NCI-H2107 treated with DMSO at 0.1 percent for 48 hours (cell line): Measurements from ENCODE around the gene CABLES2.
"Not testable (repeated sequence)": the region's sequence is repeated elsewhere in the genome, so short reads cannot be mapped to it uniquely, and the experiment has no call there.

ENCODE experiments used
- DNase-seq: peaks from one replicate; lab custom pipeline; 2025; ENCODE audit not compliant: unreplicated experiment; lab: John Stamatoyannopoulos, UW

CABLES2 gene

DNA sequence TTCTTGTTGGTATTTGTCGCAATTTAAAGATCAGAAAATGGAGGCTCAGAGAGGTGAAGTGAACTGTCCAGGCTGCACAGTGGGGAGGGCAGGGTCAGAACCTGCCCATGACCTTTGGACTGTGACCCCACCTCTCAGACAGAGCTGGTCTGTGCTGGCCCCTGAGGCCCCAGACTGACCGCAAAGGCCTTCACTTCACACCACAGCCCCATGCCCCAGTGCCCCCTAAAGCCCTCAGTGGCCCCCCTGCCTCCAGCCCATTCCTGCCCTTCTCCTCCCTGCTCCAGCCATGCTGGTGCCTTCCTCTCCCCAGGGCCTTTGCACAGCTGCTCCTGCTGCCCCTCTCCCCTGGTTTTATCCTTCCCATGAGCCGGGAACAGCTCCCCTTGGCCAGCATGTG lies 29.6 kb upstream of the CABLES2 start:
- no peak for DNase-seq

- DNase-seq = no peak
These were observed 26.8 kb upstream of the CABLES2 start for GRCh38 chr20:62433658-62434497.

DNA sequence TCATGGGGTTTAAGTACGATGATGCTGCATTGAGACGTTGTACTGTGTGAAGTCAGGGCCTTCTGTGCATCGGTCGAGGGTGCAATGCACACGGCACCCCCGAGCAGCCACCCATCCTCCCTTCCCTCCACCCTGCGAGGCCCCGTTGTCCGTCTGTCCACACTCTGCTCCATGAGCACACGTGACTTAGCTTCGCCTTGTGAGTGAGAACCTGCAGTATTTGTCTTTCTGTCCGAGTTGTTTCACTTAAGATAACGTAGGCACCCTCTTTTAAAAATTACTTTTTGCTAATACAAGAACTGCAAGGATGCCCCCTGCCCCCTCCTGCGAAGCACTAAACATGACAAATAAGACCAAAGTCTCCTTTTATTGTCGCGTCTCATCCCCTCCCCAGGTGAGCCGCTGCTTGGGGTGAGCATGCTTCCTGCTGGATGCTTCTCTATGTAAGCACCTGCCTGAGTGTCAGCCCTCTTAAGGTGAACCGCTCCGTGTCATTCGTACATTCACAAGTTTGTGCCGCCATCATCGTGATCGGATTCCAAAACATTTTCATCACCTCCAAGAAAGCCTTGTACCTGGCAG lies 23.9 kb upstream of the CABLES2 start:
- DNase-seq = no peak

DNA sequence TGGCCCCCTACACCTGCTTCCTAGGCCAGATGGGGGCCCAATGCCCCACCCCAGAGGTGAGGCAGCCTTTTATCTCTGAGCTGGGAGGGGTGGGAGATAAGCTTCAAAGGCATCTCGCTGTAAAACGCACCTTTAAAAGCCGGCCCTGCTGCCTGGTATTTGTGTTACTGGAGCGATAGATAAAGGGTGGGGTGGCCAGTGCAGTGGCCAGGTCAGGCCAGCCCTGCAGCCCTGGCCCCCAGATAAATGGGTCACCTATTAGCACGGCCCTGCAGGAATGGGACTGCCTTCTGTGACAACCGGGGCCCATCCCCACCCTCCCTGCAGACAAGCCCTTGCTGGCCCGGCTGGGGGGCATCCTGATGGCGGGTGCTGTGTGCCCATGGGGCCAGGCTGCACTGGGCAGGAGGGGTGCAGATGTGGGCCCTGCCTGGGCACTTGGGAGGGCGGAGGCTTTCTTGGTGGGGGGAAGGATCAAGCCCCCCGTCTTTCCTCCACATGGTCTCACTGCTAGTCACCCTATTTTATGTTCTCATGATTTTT lies 23.3 kb upstream of the CABLES2 start:
- DNase-seq = no peak

- DNase-seq = no peak
These were observed 22.6 kb upstream of the CABLES2 start for GRCh38 chr20:62429455-62430310.

GRCh38 chr20:62428396-62429295 lies 21.6 kb upstream of the CABLES2 start:
- no peak for DNase-seq

GRCh38 chr20:62428002-62428372 lies 20.9 kb upstream of the CABLES2 start:
- no peak for DNase-seq

DNA sequence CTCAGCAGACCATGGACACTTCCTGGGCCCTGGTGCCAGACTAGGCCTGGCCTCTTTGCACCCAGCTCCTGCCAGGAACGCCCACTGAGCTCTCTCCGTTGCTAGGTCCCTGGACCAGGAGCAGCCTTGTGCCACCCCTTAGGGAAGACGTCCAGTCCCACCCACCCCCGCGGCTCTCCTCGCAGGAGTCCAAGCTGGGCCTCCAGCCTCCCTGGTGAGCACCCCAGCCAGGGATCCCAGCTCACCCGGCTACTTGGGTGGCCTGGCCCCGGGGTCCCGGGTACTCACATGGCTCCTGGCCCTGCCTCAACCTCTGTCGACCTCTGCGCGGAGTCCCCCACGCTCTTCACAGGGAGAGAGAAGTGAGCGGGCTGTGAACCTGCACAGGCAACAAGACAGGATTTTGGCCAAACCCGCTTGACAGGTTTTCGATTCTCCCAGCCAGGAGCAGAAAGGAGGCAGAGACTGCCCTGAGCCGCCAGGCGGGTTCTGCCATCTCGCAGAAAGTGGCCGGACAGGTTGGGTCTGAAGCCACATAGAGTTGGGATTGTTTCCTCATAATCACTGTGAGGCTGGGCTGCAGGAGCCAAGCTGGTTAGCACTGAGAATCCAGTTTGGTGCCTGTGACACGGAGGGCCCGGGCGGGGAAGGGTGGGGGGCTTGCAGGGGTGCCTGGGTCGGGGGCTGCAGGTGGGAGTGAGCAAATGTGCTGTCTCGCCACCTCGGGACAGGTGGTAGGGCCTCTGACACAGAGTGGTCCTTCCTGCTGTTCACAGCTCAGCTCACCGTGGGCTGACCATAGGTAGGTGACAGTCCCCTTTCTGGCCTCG lies 20.3 kb upstream of the CABLES2 start, which contains the start of gene RBBP8NL:
TSS of gene RBBP8NL (minus strand) at position 368 of the 830 bp plus-strand sequence. CDS start 7,892 bp downstream, outside the sequence.
- no peak for DNase-seq

- peak; percentile 55 for DNase-seq
These were observed 19.6 kb upstream of the CABLES2 start for GRCh38 chr20:62426699-62427131.

GRCh38 chr20:62426059-62426348 lies 18.9 kb upstream of the CABLES2 start:
- DNase-seq = not testable (repeated sequence)

- no peak for DNase-seq
These were observed 18.4 kb upstream of the CABLES2 start for GRCh38 chr20:62425281-62426058.

- no peak for DNase-seq
These were observed 17.4 kb upstream of the CABLES2 start for GRCh38 chr20:62424249-62425107.

GRCh38 chr20:62423326-62423706 lies 16.2 kb upstream of the CABLES2 start:
- DNase-seq = no peak

- DNase-seq = no peak
These were observed 15.7 kb upstream of the CABLES2 start for GRCh38 chr20:62422636-62423325.

DNA sequence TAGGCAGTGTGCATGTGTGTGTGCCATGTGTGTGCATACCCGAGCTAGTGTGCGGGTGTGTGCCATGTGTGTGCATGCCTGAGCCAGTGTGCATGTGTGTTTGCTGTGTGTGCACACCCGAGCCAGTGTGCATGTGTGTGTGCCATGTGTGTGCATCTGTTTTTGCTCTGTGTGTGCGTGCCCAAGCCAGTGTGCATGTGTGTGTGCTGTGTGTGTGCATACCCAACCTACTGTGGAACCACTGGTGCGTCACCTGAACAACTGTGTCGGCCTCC lies 14.6 kb upstream of the CABLES2 start:
- DNase-seq = no peak

DNA sequence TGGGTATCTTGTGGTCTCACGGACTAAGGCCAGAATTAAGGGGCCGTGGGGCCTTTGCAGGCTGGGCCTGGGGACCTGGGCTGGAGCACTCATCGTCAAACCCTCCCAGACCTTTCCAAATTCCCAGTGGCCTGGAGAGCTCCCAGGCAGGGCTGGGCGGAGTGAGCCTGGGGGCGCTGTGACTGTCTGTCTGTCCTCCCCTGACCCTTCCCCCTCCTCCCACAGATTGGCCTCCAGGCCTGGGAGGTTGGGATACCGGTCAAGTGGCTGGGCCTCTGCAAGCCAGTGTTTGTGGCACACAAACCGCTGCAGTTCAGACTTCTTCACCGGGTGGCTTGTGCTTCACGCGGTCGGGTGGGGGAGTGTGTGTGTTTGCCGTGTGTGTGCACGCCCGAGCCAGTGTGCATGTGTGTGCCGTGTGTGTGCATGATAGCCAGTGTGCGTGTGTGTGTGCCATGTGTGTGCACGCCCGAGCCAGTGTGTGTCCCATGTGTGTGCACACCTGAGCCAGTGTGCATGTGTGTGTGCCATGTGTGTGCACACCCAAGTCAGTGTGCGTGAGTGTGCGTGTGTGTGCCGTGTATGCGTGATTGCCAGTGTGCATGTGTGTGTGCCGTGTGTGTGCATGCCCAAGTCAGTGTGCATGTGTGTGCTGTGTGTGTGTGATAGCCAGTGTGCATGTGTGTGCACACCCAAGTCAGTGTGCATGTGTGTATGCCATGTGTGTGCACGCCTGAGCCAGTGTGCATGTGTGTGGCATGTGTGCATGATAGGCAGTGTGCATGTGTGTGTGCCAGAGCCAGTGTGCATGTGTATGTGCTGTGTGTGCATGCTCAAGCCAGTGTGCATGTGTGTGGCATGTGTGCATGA lies 14.0 kb upstream of the CABLES2 start:
- DNase-seq = no peak

GRCh38 chr20:62419759-62420158 lies 12.7 kb upstream of the CABLES2 start:
- DNase-seq = no peak
